Duodenal mucosa (tissue), 2 donors: ENCODE results near the gene DNALI1.
"Not testable (repeated sequence)": the region's sequence is repeated elsewhere in the genome, so short reads cannot be mapped to it uniquely, and the experiment has no call there.

Experiments used
- H3K27ac ChIP-seq: one replicate; pipeline ENCODE4 v1.7.0; 2013; ENCODE audit warnings: low read depth, low read length
- H3K27me3 ChIP-seq, 2 donors: one replicate each; pipeline ENCODE4 v1.7.0; 2013; ENCODE audit warnings: low read length in 2 of 2, control low read depth in 1 of 2; ENCODE audit not compliant: insufficient read depth in 2 of 2, control insufficient read depth in 1 of 2
- H3K36me3 ChIP-seq, 2 donors: one replicate each; pipeline ENCODE4 v1.7.0; 2013; ENCODE audit warnings: low read length in 2 of 2, control low read depth in 1 of 2; ENCODE audit not compliant: insufficient read depth in 2 of 2, control insufficient read depth in 1 of 2
- H3K4me1 ChIP-seq, 2 donors: one replicate each; pipeline ENCODE4 v1.7.0; 2013; ENCODE audit warnings: low read length in 2 of 2, control low read depth in 1 of 2; ENCODE audit not compliant: insufficient read depth in 2 of 2, control insufficient read depth in 1 of 2
- H3K4me3 ChIP-seq, 2 donors: one replicate each; pipeline ENCODE4 v1.7.0; 2013; ENCODE audit warnings: low read length in 2 of 2, low read depth in 1 of 2
- H3K9ac ChIP-seq, 2 donors: one replicate each; pipeline ENCODE4 v1.7.0; 2013; ENCODE audit warnings: low read length in 2 of 2, low read depth in 1 of 2
- H3K9me3 ChIP-seq, 2 donors: one replicate each; pipeline ENCODE4 v1.7.0; 2013; ENCODE audit warnings: low read length in 2 of 2, control low read depth in 1 of 2; ENCODE audit not compliant: control insufficient read depth in 1 of 2

The DNALI1 gene

DNA sequence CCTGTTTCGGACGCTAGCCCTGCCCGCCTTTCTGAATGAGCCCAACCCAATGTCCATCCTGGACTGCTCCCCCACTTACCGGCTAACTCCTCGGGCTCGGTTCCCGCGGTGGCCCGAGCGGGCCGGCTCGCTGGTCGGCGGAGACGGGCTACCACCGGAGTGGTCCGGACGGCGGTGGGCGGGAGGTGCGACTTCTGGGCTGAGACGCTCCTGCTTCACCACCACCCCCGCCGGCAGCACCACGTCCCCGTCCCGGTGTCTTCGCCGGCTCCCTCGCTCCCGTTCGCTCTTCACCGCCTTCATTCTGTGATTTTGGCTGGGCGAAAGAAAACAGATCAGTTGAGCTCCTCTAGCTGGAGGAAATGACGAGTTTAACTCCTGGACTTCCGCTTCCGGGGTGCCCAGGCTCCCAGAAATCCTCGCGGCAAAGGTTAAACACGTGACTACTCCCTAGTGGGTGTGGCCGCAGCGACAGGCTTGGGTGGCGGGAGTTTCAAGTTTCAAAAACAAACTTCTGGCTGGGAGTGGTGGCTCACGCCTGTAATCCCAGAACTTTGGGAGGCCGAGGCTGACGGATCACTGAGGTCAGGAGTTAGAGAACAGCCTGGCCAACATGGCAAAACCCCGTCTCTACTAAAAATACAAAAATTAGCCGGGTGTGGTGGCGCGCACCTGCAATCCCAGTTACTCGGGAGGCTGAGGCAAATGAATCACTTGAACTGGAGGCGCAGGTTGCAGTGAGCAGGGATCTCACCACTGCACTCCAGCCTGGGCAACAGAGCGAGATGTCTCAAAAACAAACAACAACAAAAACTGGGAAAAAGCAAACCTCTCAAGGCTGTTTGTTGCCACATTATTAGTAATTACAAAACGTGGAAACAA lies 2.6 kb upstream of the DNALI1 start, which contains the start of gene SNIP1:
TSS of gene SNIP1 (minus strand) at position 367 of the 882 bp plus-strand sequence. CDS start at position 303, 64 bp downstream.
- peak within 1 kb of the TSS; percentile 85 to 99 for H3K9ac ChIP-seq
- peaks cover 20 to 22% of the 10 kb centered on the region in 2 donors for H3K4me1 ChIP-seq
- H3K9me3 ChIP-seq: no peaks in the 10 kb centered on the region
- H3K4me3 ChIP-seq: peak within 1 kb of the TSS; percentile 99 to 100
- peak within 1 kb of the TSS; percentile 88 for H3K27ac ChIP-seq
- peaks cover 2 to 7% of the 10 kb centered on the region in 2 donors for H3K36me3 ChIP-seq
- no peaks in the 10 kb centered on the region for H3K27me3 ChIP-seq

DNA sequence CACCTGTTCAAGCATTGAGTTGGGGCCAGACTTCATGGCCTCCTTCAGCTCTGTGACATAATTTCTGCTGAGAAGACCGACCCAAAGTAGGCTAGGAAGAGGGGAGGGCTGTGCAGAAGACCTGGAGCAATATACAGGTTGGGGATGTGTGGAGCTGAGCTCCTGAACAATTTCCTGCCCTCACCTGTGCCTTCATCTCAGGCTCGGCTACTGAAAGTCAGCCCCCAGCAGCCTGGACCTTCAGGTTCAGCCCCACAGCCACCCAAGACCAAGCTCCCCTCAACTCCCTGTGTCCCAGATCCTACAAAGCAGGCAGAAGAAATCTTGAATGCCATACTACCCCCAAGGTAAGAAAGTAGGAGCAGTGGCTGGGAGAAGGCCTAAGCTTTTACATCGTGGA lies 662 bp downstream of the DNALI1 start:
- Histone ChIP-seq H3K27ac (no peak overlapping the region), H3K9ac (no peak overlapping the region), H3K27me3 (no peaks in the 10 kb centered on the region), H3K9me3 (no peaks in the 10 kb centered on the region), H3K4me3 (peak overlapping the region in 1 of 2 donors; percentile 65), H3K4me1 (peaks cover 19 to 21% of the 10 kb centered on the region in 2 donors), H3K36me3 (peaks cover 0 to 1% of the 10 kb centered on the region in 2 donors)

DNA sequence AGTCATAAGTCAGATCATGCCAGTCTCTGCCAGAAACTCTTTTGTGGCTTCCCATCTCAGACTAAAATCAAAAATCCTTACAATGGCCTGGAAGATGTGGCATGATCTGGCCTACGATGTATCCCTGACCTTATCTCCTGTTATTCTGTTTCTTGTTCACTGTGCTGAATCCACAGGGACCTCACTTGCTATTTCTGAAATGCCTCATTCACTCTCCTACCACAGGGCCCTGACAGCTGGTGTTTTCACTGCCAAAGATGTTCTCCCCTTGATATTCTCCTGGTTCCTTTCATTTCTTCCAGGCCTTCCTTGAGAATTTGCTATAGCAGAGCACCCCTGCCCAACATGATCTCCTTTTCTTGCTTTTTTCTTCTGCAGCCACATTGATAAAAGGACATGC lies 1.7 kb downstream of the DNALI1 start:
- Histone ChIP-seq H3K4me1 (peaks cover 9 to 11% of the 10 kb centered on the region in 2 donors), H3K27ac (no peak overlapping the region), H3K27me3 (no peaks in the 10 kb centered on the region), H3K9ac (no peak overlapping the region), H3K36me3 (peaks cover 0 to 3% of the 10 kb centered on the region in 2 donors), H3K4me3 (no peak overlapping the region), H3K9me3 (no peaks in the 10 kb centered on the region)

DNA sequence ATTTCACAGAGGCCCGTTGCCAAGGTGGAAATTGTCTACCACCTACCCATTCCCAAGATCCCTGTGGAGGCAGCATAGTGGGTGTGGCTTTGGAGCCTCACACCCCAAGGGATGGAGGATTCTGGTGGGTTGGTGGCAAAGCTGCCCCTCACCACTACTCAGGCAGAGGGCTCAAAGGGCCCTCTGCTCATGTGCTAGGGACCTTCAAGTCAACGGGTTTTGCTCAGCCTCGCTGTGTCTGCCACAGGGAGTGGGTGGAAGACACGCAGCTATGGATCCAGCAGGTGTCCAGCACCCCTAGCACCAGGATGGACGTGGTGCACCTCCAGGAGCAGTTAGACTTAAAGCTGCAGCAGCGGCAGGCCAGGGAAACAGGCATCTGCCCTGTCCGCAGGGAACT lies 2.3 kb downstream of the DNALI1 start:
- Histone ChIP-seq H3K36me3 (peaks cover 0 to 3% of the 10 kb centered on the region in 2 donors), H3K4me3 (no peak overlapping the region), H3K27ac (no peak overlapping the region), H3K9ac (no peak overlapping the region), H3K4me1 (peaks cover 6 to 8% of the 10 kb centered on the region in 2 donors), H3K27me3 (no peaks in the 10 kb centered on the region), H3K9me3 (no peaks in the 10 kb centered on the region)

DNA sequence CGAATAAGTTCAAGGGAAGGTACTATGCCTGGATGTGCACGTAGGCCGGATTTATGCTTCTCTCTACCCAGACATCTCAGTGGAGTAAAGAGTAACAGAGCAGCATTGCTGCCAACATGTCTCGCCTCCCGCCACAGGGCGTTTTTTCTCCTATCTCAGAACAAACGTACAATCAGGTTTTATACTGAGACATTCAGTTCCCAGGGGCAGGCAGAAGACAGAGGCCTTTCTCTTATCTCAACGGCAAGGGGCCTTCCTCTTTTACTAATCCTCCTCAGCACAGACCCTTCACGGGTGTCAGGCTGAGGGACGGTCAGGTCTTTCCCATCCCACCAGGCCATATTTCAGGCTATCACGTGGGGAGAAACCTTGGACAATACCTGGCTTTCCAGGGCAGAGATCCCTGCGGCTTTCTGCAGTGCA lies 3.2 kb downstream of the DNALI1 start:
- not testable (repeated sequence) for H3K36me3 ChIP-seq, H3K4me1 ChIP-seq, H3K4me3 ChIP-seq, H3K27me3 ChIP-seq, H3K9me3 ChIP-seq, H3K27ac ChIP-seq, H3K9ac ChIP-seq

DNA sequence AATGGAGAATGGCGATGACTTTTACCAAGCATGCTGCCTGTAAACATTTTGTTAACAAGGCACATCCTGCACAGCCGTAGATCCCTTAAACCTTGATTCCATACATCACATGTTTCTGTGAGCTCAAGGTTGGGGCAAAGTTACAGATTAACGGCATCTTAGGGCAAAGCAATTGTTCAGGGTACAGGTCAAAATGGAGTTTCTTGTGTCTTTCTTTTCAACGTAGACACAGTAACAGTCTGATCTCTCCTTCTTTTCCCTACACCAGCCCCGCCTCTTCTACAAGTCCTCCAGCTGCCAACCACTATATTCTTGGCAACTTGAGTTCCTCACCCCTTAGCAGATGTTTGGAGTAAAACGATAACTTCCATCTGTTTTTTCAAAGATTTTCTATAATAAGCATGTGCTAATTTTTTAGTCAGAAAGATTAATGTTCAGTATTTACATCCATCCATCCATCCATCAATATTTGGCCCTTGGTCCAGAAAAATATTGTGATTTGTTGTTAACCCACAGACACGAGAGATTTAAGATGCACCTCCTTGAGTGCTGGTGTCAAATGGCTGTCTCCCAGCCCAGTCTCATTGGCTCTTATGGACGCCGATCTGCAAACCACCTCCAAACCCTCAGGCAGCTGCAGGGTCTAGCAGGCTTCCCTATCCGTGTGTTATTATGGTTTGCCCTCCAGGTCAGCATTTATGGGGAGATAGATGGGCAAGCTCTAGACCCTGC lies 3.8 kb downstream of the DNALI1 start:
- Histone ChIP-seq H3K9ac (no peak overlapping the region), H3K36me3 (peaks cover 2 to 13% of the 10 kb centered on the region in 2 donors), H3K9me3 (no peaks in the 10 kb centered on the region), H3K4me1 (peaks cover 6 to 8% of the 10 kb centered on the region in 2 donors), H3K4me3 (no peak overlapping the region), H3K27me3 (no peaks in the 10 kb centered on the region), H3K27ac (no peak overlapping the region)

DNA sequence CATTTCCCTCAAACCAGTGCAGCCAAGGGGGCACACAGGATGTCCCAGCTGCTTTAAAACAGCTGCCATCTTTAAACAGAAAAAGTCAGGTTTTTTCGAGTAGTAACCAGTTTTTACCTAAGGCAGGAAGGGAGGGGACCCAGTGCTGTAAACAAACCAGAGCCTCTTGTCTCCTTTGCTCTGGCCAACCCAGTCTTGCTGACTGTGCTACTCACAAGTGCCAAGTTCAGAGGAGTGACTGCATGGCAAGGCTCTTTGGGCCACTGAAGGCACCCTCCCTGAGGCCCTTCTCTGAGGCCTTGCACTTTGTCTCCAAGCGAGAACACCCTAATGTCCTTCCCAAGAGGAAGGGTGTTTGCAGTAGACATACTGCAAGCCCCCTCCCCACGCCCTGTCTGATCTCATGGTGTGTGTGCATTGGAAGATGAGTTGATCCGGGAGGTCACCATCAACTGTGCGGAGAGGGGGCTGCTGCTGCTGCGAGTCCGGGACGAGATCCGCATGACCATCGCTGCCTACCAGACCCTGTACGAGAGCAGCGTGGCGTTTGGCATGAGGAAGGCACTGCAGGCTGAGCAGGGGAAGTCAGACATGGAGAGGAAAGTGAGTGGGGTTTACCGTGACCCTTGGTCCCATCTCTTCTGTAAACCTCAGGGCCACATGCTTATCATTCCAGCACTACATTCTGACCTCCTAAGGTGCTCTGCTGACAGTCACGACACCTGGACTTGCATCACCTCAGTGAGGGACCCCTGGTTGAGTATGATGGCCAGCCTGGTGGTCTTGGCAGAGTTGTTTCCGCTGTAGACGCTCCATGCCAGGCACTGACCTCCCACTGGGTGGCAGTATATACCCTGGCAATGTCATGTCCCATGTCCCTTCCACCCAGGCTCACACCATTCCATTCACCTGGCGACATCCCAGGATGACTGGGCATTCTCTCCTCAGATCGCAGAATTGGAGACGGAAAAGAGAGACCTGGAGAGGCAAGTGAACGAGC lies 4.7 kb downstream of the DNALI1 start:
- no peak overlapping the region for H3K9ac ChIP-seq
- no peak overlapping the region for H3K27ac ChIP-seq
- no peak overlapping the region for H3K4me3 ChIP-seq
- peaks cover 9 to 22% of the 10 kb centered on the region in 2 donors for H3K36me3 ChIP-seq
- no peaks in the 10 kb centered on the region for H3K9me3 ChIP-seq
- peaks cover 3 to 5% of the 10 kb centered on the region in 2 donors for H3K4me1 ChIP-seq
- no peaks in the 10 kb centered on the region for H3K27me3 ChIP-seq

DNA sequence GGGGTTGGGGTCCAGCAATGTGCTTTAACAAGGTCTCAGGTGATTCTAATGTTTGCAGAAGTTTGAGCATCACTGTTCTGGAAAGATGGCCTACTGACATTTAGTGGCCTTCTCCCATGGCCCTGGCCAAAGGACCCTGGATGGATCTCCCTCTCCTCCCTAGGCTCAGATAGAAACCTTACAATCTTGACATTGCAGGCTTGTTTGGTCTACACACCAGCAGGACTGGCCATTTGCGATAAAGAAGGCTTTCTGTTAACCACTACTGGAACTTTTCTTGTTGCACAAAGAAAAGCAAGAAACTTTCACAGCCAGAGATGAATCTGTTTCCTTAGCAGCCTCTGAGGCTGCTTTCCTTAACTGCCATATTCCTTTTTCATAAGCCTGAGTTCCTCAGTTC lies 6.2 kb downstream of the DNALI1 start:
- no peak overlapping the region for H3K9ac ChIP-seq
- no peaks in the 10 kb centered on the region for H3K27me3 ChIP-seq
- no peak overlapping the region for H3K4me3 ChIP-seq
- peaks cover 23 to 37% of the 10 kb centered on the region in 2 donors for H3K36me3 ChIP-seq
- no peaks in the 10 kb centered on the region for H3K9me3 ChIP-seq
- no peaks in the 10 kb centered on the region for H3K4me1 ChIP-seq
- no peak overlapping the region for H3K27ac ChIP-seq

DNA sequence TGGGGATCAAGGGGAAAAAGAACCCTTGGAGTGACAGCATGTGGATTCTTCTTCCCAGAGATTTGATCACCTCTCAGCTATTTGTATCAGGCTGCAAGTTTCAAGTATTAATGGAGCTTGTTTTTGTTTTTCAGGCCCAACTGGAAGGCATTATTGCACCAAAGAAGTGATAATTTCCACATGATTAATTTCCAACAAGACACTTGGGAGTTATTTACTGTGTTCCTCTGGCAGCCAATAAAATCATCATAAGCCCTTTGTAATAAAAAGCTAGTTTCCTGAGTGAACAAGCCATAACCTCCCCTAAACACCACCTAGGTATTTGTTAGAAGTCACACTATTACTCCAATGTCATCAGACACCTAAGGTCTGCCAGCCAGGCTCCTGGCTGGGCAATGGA lies 8.2 kb downstream of the DNALI1 start:
- Histone ChIP-seq H3K4me1 (no peaks in the 10 kb centered on the region), H3K27me3 (no peaks in the 10 kb centered on the region), H3K36me3 (peaks cover 36 to 56% of the 10 kb centered on the region in 2 donors), H3K9me3 (no peaks in the 10 kb centered on the region), H3K4me3 (no peak overlapping the region), H3K27ac (no peak overlapping the region), H3K9ac (no peak overlapping the region)
